HG02943 (cell line): ENCODE measurements around the gene NKAIN4.

Source experiments
- ATAC-seq: cut with Tn5 transposase; IDR thresholded peaks from one replicate; pipeline ENCODE4 v1.9.1; 2021; ENCODE audit warnings: mild to moderate bottlenecking, low read depth, moderate library complexity; ENCODE audit not compliant: unreplicated experiment

NKAIN4 gene

DNA sequence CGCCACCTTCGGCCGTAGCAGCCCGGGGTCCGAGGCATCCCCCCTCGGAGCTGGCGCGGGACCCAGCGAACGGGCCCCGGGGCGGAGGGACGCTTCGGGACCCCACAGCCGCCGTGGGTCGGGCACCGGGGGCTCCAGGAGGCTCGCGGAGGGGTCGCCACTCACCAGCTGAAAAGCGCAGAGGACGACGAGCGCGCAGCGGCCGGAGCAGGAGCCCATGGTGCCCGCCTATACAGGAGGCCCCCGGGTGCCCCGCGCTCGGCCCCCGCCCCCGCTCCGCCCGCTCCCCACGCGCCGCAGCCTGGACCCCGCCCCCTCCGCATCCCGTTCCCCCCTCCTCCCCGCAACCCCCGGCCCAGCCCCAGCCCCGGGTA, at the start of gene NKAIN4:
TSS of gene NKAIN4 (minus strand) at position 232 of the 374 bp plus-strand sequence. CDS start at position 219, 13 bp downstream.
- ATAC-seq: no peak

DNA sequence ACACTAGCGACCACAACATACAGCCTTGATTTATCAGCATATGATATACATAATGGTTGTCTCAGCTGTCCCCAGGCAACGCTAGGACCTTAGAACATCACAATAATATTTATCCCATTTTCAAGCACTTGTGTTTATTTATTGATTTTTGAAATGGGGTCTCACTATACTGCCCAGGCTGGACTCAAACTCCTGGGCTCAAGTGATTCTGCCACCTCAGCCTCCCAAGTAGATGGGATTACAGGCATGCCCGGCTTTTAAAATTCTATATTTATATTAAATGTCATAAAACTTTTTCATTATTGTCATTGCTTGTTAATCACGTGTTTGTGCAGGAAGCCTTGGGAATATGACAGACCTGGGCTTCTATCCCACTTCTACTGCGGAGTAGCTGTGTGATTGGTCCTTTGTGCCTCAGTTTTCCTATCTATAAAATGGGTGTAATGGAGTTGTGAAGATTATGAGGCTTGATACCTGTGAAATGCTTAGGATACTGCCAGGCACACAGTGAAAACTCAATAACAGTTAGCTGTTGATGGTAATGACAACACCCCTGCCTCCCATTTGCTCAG, 48.9 kb upstream of the NKAIN4 start:
- no peak for ATAC-seq

DNA sequence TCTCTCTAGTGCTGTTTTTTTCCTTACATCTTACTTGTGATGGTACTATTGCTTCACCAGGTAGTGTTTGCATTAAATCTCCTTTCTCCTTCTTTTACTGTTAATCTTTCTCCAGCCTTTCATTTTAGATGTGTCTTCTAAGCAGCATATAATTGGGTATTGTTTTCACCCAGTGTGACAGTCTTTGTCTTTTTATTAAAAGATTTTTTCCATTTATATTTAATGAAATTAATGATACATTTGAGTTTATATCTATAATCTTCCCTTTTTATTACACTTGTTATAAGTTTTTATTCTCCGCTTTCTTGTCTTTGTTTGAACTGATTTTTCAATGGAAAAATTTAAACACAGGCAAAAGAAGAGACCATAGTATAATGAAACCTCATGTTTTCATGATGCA, 47.4 kb upstream of the NKAIN4 start:
- ATAC-seq: no peak

DNA sequence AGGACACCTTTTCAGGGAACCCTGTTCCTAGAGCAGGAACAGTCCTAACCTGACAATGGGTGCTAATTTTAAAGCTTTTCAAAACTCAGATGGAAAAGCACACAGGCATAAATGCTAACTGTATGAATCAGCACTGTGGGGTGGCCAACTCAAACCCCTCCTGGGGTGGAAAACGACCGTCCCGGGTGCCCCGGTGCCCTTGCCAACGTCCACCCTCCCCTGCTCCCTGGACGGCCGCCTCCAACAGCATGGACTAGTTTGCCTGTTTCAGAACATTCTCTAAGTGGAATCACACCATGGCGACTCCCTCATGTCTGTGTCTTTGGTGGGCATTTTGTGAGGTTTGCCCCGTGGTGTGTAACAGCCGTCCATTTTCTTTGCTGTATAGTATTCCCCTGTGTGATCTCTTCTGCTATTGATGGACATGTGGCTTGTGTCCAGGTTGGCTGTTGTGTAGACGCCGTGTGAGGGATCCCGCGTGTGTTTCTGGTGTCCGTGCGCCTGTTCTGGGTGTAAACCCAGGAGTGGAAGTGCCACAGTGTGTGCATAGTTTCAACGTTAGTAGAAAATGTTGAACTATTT, 44.6 kb upstream of the NKAIN4 start:
- no peak for ATAC-seq

DNA sequence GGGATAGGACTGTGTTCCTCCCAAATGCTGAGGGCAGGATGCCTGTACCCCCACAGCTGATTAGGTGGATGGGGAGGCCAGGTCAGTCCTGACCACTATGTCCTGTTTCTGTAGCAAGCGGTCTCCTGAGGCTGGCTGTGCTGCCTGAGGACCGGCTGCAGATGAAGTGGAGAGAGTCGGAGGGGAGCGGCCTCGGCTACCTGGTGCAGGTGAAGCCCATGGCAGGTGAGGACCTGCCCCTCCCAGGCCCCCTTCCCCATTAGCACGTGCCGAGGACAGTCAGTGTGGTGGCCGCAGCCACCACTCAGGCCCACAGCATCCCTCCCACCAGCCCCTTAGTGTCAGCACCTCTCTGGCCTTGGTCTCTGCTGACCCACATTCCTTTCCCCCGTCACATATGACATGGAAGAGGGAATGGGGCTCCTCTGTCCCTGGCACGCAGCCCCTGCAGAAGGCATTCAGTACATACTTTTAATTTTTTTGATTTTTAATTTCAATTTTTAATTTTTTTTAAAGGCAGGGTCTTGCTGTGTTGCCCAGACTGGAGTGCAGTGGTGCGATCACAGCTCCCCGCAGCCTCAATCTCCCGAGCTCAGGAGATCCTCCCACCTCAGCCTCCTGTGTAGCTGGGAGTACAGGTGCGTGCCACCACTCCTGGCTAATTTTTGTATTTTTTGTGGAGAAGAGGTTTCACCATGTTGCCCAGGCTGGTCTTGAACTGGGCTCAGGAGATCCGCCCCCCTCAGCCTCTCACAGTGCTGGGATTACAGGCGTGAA, 43.7 kb upstream of the NKAIN4 start:
- no peak for ATAC-seq

DNA sequence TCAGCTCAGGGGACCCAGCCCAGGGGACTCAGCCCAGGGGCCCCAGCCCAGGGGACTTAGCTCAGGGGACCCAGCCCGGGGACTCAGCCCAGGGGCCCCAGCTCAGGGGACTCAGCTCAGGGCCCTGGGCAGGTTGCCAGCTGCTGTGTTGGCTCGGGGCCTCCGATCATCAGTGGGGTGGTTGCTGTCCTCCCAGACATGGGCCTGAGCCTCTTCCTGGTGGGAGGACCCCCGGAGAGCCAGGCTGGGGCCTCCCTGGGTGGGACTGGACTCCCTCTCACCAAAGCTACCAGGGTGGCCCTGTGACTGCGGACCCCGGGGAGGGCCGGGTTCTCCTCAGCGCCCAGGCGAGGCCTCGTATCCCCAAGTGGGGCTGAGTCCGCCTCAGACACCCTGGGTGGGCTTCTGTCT, 43.1 kb upstream of the NKAIN4 start:
- ATAC-seq: no peak

DNA sequence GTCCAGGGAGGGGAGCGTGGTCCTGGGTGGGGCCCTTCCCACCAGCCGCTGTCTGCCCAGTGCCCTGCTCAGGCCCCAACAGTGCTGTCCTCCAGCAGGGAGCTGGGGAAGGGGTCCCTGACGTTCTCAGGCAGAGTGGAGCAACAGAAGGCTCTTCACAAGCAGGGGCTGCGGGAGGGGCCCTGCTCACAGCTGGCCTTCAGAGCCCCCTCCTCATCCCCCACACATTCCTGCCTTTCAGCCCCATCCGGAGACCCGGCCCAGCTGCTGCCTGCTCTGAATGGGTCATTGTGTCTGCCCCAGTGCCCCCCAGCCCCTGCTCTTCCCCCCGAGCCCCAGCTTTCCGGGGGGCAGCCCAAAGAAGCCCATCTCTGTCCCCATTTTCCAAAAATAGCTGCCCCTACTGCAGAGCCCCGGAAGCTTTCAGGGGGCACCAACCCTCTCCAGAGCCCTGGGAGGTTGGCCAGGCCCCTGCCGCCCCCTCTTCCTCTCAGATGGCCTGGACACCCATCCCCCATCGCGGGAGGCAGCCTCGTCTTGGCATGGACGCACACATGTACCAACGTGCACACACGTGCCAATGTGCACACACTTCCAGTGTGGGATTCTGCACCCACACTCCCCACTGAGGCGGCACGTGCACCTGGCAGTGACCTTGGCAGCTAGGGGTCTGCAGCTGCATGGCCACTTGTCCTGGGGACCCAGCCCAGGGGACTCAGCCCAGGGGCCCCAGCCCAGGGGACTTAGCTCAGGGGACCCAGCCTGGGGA, 42.5 kb upstream of the NKAIN4 start:
- no peak for ATAC-seq

DNA sequence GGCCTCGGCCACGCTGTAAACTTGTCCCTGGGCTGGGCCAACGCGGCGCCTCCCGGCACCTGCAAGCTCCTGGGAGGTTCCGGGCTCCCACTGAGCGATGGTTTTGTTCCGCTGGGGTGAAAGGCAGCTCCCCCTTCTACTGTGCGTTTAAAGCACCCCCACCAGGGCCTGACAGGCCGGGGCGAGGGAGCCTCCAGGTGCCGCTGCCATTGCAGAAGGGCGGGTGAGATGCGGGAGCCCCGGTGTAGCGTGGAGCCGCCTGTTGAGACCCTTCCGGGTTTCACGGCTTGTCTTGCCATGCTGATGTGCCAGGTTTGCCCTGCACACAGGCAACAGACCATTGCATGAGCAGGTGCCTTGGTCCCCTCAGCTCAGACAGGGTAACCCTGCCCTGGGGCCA, 41.6 kb upstream of the NKAIN4 start:
- no peak for ATAC-seq

DNA sequence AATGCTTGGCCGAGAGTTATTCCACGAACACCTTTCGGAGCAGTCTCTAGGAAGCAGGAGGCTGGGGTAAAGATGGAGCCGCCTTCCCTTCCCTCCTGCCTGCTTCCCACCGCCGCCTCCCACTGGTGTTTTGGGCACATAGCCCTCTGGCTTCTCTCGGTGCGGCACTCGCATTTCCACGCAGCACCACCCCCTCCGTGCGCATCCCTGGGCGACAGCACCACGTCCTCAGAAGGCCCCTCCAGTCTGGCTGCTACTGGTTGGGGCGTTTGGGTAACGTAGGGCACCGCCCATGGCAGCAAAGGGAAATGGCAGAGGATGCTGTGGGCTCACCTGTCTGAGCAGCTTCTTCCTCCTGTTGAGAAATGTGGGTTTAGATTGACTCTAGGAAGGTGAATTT, 41.2 kb upstream of the NKAIN4 start:
- no peak for ATAC-seq

DNA sequence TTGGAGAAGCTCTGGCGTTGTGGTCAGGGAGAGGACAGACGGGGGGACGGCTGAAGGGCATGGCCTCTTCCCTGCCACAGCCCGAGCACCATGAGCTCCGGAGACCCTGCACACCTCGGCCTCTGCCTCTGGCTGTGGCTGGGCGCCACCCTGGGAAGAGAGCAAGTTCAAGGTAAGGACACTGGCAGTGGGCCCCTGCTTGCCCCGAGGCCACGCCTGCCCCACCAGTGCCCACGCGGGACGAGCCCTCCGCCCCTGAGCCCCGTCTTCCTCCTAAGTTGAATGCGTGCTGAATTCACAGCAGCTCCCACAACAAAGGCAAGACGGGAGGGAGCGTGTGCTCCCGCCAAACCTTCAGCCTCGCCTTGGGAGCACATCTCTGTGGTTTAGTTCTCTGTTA, 40.8 kb upstream of the NKAIN4 start:
- no peak for ATAC-seq

DNA sequence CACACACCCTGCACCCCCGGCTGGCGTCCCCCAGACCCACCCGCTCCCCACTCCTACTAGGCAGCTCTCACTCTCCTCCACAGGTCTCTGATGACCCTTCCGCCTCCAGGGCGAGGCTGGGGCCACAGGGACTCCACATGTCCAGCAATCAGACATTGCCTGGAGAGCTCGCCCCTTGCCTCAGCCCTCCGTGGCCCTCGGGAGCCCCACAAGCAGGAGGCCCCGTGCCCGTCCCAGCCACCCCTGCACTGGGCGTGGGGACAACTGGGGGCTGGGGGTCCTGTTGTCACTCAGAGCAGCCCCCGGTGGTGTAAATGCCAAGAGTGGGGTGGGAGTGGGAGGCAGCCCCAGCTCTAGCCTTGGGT, 40.3 kb upstream of the NKAIN4 start:
- ATAC-seq: no peak

DNA sequence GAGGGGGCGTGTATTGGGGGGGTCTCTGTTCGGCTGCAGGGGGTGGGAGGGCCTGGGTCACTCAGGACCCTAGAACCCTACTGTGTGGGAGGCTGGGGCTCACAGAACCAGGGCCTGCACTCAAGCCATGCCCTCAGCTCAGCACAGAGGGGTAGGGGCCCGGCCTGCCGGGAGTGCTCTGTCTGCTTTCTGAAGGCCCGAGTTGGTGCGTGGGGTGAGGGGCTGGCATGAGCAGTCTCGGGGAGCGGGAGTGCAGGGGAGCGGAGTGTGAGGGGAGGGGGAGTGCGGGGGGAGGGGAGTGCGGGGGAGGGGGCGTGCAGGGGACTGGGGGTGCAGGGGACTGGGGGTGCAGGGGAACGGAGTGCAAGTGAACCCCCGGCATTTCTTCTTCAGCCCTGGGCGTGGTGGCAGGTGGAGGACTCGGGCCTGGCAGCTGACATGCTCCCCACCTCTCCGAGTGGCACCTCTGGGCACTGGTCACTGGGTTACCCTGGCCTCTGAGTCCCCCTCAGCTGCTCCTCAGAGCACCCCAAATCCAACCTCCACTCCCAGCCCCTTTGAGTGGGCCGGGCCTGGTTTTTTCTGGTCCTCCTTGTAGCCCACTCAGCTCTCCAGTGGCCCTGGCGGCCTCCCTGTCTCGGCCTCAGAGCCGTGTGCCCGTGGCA, 39.7 kb upstream of the NKAIN4 start:
- no peak for ATAC-seq

DNA sequence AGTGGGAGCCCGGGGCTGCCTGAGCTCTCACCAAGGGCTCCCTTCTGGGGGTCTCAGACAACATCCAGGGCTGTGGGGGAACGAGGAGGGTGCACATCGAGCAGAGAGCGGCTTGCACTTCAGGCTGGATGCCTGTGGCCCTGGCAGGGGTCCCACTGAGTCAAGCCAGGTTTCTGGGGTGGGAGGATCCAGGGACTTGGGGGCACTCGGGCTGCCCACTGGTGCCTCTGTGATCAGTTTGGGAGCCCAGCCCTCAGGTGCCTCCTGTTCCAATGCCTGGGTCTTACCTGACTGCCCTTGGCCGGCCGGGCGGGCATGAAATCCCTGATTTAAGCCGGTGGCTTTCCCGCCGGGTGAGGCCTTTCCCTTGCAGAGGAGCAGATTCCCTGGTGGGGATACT, 39.2 kb upstream of the NKAIN4 start:
- ATAC-seq: no peak

DNA sequence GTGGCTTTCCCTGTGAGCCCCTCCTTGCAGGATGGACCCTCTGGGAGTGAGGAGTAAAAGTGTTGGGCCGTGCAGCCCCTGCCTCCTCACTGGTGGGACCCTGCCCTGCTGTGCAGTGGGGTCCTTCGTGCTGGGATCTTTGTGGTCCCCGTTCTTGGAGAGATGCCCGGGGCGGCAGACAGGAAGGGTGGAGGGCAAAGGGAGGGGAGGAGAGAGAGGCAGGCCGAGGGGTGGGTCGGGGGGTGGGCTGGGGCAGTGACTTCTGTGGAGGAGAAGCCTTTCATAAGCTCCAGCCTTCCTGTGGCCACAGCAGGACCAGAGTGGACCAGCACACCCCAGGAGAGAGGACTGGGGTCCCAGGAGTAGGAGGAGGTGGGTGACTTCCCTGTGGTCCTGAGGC, 38.6 kb upstream of the NKAIN4 start, which contains the start of gene COL20A1:
TSS of gene COL20A1 (plus strand) at position 283 of the 400 bp plus-strand sequence. CDS start 1,922 bp downstream, outside the sequence.
- ATAC-seq: no peak

DNA sequence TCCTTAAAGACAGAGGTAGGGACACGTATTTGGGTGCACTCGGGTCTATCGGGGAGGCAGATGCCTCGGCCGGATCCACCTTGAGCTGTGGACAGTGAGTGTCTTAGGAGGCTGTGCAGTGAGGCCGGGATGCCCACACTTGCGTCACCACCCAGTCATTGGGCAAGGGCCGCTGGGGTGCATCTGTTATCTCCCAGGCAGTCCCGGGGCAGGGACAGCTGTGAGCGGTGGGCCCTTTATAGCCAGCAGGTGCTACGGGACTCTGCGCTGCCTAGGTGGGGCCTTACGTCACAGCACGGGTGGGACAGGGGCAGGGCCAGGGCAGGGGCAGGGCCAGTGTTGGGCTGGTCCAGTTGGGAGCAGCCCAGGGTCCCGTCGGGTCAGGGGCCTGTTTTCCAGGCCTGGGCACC, 38.0 kb upstream of the NKAIN4 start:
- ATAC-seq: no peak

DNA sequence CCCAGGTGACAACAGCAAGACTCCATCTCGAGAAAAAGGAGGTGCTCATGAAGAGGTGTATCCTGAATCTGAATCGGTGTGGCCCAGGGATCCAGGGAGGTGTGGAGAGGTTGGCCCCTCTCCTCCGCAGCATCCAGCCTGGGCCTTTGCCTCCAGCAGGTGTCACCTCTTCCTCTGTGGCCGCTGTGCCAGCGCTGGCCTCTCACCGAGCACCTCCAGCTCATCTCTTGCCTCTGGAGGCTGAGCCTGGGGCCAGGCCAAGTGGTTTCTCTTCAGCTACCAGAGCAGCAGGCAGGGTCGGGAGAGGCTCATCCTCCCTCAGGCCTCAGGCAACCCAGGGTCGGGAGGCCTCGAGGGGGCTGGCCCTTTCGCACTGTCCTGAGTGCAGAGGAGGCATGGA, 37.5 kb upstream of the NKAIN4 start:
- no peak for ATAC-seq

DNA sequence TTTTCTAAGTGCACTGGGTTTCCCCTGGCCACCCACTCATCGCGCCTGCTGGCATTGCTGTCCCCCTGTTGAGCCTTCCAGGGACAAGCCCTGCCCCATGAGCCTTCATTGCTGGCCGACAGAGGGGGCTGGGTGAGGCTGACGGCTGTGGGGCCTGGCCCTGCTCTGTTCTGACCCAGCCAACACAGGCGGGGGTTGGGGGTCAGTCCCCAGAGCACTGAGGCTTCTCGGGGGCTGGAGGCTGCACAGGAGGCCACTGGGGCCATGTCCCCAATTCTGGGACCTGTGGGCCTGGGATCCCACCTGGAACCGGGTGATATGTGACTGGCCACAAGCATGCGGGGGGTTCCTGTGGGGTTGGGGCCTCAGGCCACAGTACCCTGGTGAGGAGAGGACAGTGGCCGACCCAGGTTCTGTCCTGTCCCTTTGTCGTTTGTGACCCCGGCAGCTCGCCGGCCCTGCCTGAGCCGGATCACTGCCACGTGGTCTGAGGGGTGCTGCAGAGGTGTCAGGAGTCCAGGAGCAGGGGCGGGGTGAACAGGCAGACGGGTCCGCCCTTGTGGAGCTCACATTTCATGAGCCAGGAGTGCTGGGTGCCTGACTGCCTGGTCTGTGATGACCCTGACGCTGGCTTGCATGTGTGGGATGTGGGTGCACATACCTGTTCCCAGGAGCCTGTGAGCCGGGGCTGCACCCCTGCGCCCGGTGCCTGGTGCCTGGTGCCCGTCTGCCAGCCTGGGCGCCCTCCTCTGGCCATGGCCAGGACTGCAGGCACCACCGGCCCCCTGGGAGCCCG, 36.6 kb upstream of the NKAIN4 start:
- ATAC-seq: no peak

DNA sequence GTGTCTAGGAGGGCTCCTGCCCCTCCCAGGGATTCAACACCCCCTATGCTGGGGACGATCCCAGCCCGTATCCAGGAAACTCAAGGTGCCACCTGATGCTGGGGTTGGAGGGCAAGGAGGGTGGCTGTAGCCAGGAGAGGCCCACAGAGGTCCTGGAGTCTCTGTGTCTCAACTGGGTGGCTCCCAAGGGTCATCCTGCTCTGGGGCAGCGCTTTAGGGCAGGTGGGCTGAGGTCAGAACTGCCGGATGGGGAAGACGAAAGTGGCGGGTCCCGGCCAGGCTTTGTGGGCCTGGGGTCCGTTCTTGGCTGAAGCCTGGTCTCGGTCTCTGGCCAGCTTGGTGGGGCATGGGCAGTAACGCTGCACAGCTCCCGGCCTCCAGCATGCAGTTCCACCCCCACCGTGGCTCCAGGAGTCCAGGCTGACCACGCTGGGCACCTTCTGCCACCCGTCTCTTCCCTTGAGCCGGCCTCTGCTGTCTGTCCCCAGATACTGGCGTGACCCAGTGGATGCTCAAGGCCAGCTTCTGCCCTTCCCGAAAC, 35.9 kb upstream of the NKAIN4 start:
- ATAC-seq: no peak

DNA sequence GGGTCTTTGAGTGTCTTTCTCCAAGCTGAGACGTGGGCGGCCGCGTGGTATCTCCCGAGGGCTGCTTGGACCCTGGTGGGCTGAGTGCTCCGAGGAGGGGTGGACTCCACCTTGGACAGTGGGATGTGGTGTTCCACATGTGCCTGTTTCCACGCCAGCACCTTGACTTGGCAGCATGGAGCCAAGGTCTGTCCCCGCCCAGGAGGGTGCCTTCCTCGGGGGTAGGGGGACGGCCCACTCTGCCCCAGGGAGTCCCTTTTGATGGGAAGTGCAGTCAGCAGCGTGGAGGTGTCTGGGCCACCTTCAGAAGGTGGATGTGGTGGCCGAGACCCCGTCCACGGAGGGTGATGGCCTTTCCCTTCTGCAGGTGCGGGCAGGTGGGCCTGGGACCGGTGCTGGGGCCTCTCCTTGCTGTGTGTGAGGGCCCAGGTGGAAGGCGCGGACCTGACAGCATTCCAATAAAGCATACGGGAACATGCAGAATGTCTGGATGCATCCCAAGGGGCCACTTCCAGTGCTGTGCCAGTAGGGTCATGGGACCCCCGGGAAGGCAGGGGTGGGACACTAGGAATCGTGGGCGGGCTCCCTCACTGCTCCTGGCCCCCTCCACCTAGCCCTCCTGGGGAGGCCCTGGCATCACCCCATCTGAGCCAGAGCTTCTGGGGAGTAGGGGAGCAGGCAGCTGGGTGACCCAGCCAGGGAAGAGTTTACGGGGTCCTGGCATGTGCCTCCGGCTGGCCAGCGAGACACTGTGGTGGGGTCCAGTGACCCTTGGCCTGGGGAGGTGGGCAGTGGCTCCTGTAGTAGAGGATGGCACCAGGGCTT, 35.3 kb upstream of the NKAIN4 start:
- no peak for ATAC-seq
